NCI-H1092 (cell line): ENCODE measurements around the gene GNB5.
"Not testable (repeated sequence)": the region's sequence is repeated elsewhere in the genome, so short reads cannot be mapped to it uniquely, and the experiment has no call there.

Experiments
- DNase-seq: peaks from one replicate; lab custom pipeline; 2025; lab: John Stamatoyannopoulos, UW

The GNB5 gene

DNA sequence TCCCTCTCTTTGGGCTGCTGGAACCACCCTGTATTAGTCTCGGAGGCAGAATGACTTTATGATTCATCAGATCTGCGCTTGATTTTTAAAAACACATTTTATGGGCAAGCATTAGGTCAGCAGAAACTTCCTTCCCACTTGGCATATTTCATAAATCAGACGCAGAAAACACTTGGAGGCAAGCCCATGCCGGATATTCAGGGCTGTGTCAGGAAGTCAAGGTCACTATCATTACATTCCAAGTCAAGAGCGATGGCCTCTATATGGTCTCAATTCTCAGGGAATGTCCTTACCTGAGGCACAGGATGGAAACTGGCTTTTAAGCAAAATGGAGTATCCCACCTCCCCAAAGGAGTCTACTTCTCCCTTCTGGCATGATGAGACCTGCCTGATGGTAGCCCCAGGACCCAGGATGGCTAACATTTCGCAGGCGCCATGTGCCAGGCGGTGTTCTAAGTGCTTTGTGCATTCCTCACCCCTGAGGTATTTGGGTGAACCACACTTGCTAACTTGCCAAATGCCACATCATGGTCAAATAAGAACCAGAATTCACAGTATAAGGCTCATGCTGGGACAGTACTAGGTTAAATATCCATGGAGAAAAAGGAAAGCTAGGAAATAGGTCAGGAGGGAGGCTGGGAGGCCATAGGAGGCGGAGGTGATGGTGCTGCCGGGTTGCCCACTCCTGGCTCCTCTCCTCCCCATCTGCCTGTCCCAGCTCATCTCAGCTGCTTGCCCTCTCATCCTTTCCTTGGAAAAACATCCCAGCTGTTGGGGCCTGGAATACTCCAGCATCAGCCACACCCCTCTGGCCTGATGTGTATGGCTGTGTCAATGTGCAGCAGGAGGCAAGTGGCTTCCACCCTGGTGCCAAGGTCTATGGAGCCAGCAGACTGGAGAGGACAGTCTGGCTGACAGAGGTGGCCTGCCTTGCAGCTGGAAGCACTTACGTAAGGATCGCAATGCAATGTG, 97.4 kb downstream of the GNB5 start:
- no peak for DNase-seq

DNA sequence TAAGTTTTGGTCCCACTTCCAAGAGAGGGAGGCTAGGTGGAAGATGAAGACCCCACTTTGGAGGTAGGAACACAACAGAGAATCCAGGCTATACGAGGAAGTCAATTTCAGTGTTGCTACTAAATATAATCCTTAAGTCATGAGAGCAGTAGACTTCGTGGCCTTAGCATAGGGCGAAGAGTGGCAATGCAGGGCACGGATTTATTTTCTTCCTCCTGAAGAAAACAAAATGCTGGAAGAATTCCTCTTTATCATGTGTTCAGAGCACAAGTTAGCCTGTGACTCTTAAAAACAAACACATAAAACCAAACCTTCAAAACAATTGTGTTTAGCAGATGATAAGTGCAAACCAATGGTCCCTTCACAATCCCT, 98.0 kb downstream of the GNB5 start:
- no peak for DNase-seq

DNA sequence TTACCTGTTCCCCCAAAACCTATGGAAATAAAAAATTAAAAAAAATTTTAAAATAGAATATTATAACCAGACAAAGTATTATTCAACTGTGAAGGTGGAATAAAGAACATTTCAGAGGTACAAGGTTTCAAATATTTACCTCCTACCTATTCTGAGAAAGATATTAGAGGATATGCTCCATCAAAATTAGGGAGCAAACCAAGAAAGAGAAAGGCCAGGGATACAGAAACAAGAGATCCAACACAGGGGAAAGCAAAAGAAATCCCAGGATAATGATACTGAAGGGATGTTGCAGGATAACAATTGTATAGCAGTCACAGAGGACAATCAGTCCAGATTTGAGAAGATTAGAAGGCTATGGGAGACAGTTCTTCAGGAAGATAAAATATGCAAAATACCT, 101.0 kb downstream of the GNB5 start:
- DNase-seq: no peak

DNA sequence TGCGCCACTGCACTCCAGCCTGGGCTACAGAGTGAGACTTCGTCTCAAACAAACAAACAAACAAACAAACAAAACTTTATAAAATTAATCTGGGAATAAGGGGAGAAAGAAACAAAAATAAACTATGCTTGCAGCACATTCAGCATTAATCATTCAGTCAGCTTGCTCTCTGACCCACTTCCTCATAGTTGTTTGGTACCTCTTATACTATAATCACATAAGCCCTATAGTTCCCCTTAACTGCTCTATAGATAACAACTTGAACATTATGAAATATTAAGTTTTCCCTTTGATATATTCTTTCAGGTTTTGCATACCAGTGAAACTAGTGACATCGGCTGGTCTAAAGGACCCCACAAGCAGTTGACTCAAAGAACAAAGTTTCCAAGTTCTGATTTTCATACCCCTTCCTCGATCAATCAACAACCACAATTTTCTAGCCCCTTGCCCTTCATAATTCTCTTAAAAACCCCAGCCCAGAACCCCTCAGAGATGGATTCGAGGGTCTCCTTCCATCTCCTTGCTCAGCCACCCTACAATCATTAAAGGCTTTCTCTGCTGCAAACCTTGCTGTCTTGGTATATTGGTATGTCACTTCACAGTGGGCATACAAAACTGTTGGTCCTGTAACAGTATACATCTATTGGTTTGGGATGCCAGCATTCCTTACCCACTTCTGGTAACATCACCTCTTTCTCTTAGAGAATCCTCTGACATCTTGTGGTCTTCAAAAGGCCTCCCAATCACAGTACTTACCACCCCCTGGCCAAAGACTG, 105.0 kb downstream of the GNB5 start:
- DNase-seq: no peak

DNA sequence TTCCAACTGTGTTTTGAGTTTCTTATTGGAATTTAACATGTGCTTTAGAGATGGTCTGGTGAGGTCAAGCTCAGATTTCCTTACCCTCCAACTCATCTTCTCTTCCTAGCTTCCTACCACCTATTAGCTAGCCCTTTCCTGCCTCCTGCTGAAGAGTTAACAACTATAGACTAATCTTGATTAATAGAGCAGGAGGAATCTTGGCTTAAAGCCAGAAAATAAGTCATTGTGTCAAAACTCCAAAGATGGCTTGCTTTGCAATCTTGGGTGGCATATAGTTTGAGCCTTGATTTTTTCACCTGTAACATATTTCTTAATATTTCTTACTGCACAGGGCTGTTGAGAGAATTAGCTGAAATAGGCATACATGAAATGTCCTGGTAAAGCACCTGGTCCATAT, 105.9 kb downstream of the GNB5 start:
- DNase-seq: no peak

DNA sequence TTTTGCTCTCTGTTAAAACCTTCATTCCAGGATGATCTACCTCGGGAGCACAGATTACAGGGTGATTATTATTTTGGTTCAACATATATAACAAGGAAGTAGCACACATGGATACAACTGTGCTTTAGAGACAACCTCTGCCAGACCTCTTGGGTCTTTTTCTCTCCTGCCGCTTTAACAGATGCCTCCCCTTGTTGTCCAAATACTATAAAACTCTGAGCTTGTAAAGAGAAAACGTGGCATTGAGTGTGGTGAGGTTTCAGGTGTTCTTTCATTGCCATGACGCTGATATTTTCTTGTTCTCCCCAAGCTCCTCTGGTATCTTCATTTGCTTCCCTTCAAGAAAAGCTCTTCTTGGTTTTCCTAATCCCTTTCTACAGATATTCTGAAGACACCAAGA, 107.6 kb downstream of the GNB5 start:
- no peak for DNase-seq

DNA sequence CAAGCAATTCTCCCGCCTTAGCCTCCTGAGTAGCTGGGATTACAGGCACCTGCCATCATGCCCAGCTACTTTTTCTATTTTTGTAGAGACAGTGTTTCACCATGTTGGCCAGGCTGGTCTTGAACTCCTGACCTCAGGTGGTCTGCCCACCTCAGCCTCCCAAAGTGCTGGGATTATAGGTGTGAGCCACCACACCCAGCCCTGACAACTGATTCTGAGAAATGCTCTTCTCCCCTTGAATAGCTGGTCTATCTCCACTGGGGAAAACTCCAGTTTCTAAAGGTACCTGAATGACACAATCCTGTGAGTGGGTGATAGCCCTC, 108.2 kb downstream of the GNB5 start:
- not testable (repeated sequence) for DNase-seq

DNA sequence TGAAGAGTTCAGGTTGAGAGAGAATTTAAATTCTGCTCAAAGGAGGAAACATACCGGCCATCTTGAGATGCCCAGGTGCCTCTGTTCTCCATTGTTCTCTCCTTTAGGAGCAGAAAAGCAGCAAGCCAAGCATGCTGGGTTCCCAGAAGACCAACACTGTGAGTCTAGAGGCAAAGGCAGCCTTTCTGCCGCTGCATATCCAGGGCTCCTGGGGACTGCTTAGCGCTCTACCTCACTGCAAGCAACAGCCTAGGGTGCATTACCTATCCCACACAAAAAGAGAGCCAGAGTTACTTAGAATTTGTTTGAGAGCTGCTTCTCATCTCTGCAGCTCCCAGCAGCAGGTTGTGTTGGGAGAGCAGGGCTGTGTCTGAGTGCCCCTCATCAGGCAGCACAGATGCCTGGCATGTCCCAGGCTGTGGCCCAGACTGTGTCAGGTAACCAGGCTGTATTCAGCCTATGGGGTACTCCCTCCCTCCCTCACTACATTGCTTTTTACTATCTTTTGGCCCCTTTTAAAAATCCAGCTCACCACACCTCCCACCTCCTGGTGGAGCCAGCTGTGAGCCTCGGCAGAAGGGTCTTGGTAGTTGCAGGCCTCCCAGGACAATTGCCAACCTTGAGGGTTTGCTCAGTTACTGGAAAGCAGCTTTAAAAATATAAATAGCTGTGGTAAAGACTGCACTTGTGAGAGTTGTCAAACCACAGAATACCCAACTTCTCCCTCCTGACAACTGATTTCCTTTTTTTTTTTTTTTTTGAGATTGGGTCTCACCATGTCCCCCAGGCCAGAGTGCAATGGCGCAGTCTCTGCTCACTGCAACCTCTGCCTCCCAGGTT, 108.8 kb downstream of the GNB5 start:
- no peak for DNase-seq

DNA sequence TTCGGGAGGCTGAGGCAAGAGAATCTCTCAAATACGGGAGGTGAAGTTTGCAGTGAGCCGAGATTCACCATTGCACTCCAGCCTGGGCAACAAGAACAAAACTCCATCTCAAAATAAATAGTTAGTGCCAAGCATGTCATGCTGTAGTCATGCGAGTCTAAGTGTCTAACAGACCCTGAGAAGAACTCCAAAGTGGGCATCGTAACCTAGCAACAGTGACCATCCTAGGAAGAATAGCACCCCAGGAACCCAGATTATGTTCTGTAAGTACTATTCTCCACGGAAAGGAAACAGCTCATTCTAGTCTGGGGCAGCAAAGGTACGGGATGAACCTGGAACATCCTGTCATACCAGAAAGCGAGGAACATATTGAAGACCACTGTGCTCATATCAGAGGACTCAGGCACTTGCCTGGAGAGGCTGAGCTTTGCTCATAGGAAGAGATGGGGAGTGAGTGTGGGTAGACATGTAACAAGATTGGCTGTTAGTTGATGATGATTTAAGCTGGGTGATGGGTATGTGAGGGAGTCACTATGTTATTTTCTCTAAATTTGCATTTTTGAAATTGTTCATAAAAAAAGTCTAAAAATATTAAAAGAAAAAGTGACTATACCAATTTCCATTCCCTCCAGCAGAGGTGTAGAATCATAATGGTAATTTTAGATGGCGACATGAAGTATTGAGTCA, 110.3 kb downstream of the GNB5 start:
- no peak for DNase-seq

DNA sequence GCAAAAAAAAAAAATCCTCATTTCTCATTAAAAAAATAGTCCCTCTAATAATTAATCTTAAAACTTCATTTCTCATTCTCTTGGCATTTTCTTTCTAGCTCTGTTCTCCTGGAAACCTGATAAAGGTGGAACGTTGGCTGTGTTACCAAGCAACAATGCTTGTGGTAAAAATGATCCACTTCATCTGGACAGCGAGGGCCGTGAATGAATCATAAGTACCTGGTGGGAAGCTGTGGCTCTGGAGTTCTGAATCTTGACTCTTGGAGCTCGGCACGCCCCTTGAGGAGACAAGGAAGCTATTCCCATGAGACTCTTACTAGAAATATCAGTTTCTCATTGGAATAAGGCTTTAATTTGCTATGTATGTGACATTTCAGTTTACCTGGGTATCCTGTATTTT, 111.2 kb downstream of the GNB5 start:
- DNase-seq: no peak

DNA sequence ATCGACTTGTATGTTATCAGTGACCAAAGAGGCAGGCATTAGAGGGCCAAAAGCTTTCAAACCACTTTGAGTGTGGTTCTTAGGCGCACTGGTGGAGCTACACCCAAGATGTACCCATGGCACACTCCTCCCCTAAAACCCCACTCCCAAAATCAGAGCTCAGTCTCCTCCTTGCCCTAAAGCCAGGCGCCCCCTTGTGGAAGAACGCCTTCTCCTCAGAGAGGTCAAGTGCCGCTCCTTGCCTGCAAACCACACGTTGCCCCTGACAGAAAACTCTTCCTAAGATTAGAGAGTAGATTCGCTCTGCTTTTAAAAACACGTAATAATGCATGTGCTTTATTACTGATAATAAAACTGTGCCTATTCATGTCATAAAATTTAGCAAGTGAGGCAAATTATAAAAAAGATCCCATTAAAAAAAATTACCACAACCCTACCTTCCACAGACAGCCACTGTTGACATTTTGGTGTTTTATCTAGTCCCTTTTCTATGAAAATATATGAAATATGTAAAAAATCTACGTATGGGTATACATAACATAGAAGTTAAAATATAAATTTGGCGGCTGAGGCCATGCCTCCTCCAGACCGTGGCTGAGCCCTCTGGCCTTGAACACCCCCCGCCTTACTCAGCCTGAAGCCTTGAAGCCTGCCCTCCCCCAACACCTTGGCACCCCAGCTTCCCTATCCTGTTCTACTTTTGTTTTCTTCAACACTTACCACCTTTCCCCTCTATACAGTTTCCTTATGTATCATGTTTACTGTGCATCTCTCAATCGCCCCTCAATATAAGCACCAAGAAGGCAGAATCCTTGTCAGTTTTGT, 112.1 kb downstream of the GNB5 start:
- DNase-seq: peak; percentile 45

DNA sequence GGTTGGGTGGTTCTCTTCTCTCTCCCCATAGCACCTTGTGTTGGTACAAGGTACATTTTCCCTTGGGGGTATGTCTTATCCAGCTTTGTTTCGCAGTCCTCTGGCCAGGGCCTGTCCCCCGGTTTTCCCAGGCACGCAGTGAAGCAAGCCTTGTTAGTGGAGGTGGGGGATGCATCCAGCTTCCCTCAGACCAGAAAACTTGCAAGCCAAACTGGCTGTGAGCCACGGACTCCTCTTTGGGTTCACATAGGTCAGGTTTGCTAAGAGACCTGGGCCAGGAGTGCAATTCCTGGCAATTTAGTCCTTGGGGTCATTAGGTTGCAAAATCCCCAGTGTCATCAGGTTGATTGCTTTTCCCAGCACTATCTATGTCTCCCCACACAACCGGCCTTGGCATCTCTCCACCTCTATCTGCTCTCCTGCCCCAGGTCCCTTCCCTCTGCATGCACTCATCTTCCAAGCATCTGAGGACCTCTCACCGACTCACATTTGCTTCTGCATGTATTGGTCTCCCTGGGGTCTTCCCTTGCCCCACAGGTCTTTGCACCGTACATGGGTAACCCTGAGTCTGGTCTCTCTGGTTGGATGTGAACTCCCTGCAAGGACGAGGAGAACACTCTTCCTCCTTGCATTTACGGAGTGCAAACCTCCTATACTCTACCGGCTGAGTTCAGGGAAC, 112.9 kb downstream of the GNB5 start:
- DNase-seq: no peak

DNA sequence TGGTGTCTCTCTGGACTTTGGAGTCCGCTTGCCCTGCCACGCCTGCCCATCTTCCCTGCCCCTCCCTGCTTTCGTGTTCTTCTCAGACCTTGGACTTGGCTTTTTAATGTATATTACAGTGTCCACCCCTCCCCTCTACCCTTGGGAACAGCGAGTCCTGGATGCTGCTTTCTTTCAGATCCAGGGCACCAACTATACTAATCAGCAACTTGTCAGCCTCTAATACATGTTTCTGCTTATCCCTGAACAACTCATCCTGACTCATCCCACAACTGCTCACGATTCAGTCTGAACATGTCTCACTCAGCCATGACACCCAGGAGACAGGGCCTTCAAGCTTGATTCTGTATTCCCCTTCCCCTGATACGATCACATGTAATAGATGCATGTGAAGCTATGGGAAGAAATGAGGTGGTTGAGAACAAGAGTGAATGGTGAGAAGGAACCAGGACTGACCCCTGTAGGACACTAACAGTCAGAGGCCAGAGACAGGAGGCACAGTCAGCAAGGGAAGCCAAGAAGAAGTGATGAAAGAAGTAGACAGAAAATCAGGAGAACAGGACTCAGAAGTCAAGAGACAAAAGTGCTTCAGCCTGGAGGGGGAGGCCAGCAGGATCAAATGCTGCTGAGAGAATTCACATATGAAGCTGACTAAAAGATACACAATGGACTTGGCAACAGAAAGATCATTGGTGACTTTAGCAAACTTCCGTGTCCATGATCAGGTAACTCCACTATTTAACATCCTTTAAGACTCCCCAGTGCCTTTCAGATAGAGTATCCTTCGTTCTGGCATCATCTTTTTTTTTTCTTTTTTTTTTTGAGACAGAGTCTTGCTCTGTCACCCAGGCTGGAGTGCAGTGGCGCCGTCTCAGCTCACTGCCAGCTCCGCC, 114.1 kb downstream of the GNB5 start:
- no peak for DNase-seq

DNA sequence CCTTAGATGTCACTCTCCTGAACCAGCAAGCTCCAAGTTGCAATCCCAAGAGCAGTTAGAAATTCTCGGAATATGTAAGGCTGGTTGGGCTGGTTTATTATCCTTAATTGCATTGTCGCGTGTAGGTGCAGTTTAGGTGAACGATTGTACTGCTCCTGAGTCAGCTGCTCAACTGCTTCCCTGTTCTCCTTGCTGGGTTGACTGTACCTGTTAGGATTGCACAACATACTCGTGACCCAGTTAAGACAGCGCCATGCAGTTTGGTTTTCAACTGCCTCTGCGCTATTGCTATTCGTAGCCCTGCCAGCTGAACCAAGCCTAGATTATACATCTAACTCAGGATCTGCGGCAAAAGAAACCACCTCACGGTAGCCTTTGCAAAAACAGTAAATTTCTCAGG, 119.6 kb downstream of the GNB5 start:
- DNase-seq: no peak

DNA sequence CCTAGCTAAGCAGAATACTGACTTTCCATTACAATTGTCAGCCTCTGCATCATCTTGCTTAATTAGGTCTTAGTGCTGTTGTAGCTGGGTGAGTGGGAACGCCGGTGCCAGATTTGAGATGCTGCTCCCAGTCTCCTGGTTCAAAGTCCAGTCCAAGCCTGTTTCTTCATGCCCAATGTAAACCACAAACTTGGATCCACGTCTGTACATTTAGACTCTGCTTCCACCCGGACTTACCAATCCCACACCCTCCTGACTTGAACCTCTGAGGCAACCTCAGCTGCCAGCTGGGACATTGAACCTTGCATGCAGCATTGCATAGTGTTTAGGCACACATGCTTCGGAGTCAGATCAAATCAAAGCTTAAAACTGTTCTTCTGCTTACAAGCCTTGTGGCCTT, 121.6 kb downstream of the GNB5 start:
- DNase-seq: no peak

DNA sequence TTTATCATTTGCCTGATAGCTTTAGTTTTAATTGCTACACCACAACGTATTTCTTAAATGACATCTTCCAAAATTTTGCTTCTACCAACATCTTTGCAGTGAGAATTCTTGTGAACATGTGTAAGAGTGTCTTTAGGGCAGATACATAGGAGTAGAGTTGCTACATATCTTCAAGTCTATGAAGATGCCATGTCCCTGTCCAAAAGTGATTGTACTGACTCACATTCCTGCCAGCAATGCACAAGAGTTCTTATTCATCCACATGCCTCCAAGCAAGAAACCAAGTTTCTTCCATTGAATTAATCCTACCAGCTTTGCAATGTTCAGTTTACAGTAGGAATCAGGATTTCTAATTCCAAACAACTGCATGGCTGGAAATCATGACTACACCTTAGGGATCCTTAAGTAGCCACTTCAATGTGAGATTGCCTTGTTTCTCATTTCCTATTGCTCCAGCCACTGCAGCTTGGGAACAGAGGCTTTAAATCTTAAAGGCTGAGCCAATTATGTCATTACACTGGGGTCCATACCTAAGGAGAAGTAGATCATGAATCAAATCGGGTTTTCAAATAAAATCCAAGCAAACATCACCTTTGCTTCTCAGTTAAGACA, 123.1 kb downstream of the GNB5 start:
- DNase-seq: no peak

DNA sequence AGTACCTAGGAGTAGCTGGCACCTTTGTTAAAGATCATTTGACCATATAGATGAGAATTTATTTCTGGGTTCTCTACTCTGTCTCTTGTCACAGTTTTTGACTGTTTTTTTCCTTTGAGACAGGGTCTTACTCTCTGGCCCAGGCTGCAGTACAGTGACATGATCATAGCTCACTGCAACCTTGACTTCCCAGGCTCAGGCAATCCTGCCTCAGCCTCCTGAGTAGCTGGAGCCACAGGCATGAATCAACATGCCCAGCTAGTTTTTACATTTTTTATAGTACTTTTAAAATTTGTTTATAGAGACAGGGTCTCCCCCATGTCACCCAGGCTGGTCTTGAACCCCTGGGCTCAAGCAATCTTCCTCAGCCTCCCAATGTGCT, 123.7 kb downstream of the GNB5 start:
- no peak for DNase-seq

DNA sequence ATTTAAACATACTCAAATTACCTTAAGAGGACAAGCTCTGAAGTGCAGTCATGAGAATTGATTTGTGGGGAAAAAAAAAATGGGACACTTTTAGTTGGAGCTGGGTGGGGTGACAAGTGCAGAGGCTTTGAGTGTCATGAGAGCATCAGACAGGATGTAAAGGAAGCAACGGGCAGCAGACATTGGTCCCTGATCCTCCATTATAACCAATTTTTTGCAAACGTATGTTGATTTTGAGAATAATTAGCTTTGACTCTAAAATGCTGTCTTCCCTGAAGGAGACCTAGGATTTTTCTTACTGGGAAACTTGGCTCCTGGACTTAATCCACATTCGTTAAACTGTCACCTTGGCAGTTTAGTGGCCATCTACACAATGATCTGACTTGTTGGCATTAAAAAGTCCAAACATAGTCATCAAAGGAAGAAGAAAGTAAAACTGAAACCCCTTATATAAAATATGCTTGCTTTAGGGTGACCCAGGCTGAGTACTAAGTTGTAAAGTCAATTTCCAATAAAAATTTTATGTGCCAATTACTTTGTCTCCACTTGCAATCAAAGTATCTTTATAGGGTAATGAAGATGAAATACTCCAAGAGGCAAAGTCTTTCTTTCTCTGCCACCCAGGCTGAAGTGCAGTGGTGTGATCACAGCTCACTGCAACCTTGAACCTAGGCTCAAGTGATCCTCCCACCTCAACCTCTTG, 124.2 kb downstream of the GNB5 start:
- no peak for DNase-seq
